MM.1S (cell line): Measurements from ENCODE around the gene EYA2.

Source experiments
- EZH2 ChIP-seq: fragments of 300-600 bp; sonication (generic); optimal IDR thresholded peaks from 2 replicates; pipeline ENCODE3; 2017; ENCODE audit warnings: low read depth, mild to moderate bottlenecking, antibody characterized with exemption, low read length, mixed read lengths
- EZH2phosphoT487 ChIP-seq: fragments of 300-600 bp; sonication (generic); IDR thresholded peaks from 2 replicates; pipeline ENCODE4 v1.6.1; 2018; ENCODE audit warnings: antibody characterized with exemption, low read length
- TF ChIP-seq, protein P1 (sequence below): fragments of 300-600 bp; sonication (generic); IDR thresholded peaks from 2 replicates; pipeline ENCODE4 v1.5.1; 2016; ENCODE audit warnings: antibody characterized with exemption, low read length, mixed read lengths

DNA sequence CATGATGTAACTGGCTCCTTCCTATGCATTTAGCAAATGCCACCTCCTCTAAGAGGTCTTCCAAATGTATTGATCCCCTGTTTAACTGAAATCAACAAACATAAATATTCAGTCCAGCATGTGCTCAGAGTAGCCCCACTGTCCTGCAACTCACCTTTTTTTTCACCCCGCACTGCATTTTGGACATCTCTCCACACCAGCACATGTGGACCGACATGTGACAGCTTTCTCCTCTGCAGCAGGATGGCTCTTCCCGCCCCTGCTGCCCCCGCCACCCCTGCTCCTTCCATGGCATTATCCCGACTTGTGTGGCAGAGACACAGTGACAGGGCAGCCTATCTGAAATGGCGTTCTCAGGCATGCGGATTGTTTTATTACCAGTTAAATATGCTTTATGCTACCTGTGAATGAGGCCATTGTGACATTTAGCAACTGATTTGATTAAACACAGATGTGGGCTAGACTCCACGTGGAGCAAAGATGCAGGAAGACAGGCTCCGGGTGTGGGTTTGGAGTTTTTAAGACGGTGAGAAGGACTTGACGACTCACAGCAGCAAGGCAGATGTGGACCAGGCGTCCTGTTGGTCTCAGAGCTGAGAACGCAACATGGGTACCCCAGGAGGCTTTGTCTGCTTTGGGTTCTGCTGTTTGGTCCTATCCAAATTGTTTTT lies 161.2 kb downstream of the EYA2 start:
- TF ChIP-seq, protein P1, sequence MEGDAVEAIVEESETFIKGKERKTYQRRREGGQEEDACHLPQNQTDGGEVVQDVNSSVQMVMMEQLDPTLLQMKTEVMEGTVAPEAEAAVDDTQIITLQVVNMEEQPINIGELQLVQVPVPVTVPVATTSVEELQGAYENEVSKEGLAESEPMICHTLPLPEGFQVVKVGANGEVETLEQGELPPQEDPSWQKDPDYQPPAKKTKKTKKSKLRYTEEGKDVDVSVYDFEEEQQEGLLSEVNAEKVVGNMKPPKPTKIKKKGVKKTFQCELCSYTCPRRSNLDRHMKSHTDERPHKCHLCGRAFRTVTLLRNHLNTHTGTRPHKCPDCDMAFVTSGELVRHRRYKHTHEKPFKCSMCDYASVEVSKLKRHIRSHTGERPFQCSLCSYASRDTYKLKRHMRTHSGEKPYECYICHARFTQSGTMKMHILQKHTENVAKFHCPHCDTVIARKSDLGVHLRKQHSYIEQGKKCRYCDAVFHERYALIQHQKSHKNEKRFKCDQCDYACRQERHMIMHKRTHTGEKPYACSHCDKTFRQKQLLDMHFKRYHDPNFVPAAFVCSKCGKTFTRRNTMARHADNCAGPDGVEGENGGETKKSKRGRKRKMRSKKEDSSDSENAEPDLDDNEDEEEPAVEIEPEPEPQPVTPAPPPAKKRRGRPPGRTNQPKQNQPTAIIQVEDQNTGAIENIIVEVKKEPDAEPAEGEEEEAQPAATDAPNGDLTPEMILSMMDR = no peak
- TF ChIP-seq EZH2 (no peak), EZH2phosphoT487 (no peak)
